Right lobe of liver (tissue), 4 donors: ENCODE results near the gene PRKAG2.

Source experiments
- POLR2A ChIP-seq: fragments of 450-650 bp; IDR thresholded peaks from one replicate; pipeline ENCODE4 v1.6.1; 2017; ENCODE audit warnings: antibody characterized with exemption, mild to moderate bottlenecking
- TF ChIP-seq, protein P1 (sequence below), 4 donors: fragments of 200-600 bp in 3 of 4; fragments of 450-650 bp in 1 of 4; IDR thresholded peaks; one replicate each; pipeline versions ENCODE4 v1.5.1 to v1.8.0; 2016 to 2022; ENCODE audit warnings: antibody characterized with exemption in 4 of 4, mild to moderate bottlenecking in 2 of 4
- donor health status: DM: no; HTN: no; CAD: no.
- donor health status: DM: no; HTN: no; CAD: no.
- donor health status: DM: no; HTN: yes; CAD: no.

DNA sequence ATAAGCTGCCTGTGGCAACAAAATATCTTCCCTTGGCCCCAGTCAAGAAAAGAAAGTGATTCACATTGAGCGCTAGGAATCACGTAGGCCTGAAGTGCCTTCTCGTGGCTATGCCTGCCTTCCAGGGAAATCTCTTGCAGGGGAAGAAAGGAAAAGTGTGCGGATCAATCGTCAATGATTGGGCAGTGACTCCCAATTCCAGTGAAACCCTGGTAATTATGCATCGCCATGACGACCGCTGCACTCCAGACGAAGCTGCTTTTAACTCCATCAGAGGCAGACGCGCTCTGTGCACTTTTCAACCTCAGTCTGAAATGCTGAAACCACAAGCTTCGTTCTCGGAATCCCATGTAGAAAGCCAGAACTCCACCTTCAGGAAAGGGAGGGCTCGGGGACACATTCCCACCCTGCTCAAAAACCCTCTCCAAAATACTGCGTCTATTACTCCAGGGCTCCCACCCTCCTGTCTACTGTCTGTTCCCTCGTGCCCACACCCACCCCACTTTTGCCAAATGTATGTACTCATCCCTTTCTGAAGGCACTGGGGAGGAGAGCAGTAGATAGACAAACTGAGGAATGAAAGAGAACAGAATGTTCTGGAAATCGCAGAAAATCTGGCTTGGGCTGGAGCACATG is 24.2 kb upstream of the PRKAG2 start:
- TF ChIP-seq, protein P1, sequence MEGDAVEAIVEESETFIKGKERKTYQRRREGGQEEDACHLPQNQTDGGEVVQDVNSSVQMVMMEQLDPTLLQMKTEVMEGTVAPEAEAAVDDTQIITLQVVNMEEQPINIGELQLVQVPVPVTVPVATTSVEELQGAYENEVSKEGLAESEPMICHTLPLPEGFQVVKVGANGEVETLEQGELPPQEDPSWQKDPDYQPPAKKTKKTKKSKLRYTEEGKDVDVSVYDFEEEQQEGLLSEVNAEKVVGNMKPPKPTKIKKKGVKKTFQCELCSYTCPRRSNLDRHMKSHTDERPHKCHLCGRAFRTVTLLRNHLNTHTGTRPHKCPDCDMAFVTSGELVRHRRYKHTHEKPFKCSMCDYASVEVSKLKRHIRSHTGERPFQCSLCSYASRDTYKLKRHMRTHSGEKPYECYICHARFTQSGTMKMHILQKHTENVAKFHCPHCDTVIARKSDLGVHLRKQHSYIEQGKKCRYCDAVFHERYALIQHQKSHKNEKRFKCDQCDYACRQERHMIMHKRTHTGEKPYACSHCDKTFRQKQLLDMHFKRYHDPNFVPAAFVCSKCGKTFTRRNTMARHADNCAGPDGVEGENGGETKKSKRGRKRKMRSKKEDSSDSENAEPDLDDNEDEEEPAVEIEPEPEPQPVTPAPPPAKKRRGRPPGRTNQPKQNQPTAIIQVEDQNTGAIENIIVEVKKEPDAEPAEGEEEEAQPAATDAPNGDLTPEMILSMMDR (IDR thresholded peaks at IDR 0.05) = no peak
- TF ChIP-seq POLR2A = no peak
